SU-DHL-6 (cell line): ENCODE measurements around the gene IQGAP1.

Experiments
- H2AFZ ChIP-seq: fragments of 200-600 bp; sonication (generic); 2 replicates; pipeline ENCODE4 v1.6.1; 2014; ENCODE audit warnings: low read depth, mild to moderate bottlenecking, moderate library complexity, mixed read lengths, antibody characterized with exemption, low read length; ENCODE audit not compliant: severe bottlenecking
- H3F3A ChIP-seq: fragments of 200-600 bp; shearing (Covaris generic); 2 replicates; pipeline ENCODE4 v1.6.0; 2016; ENCODE audit warnings: antibody characterized with exemption, mild to moderate bottlenecking; ENCODE audit not compliant: insufficient read depth
- H3K27ac ChIP-seq: fragments of 200-600 bp; sonication (generic); 2 replicates; pipeline ENCODE4 v1.5.1; 2016; ENCODE audit warnings: low read depth, mild to moderate bottlenecking, low read length, moderate library complexity, mixed read lengths
- H3K27me3 ChIP-seq: fragments of 200-600 bp; sonication (generic), shearing (Covaris generic); 2 replicates; pipeline ENCODE4 v1.6.0; 2014; ENCODE audit warnings: mild to moderate bottlenecking, low read length
- H3K36me3 ChIP-seq: fragments of 200-600 bp; sonication (generic); 2 replicates; pipeline ENCODE4 v1.6.1; 2014; ENCODE audit warnings: mild to moderate bottlenecking, low read length, mixed read lengths
- H3K4me2 ChIP-seq: fragments of 300-600, 200-600 bp; shearing (Covaris generic), sonication (generic); 2 replicates; pipeline ENCODE4 v1.6.0; 2014; ENCODE audit warnings: low read length, low read depth, mild to moderate bottlenecking; ENCODE audit not compliant: poor library complexity, severe bottlenecking
- H3K4me3 ChIP-seq: fragments of 200-600 bp; sonication (generic); 2 replicates; pipeline ENCODE4 v1.5.1; 2014; ENCODE audit warnings: antibody characterized with exemption, low read length, mild to moderate bottlenecking, mixed read lengths; ENCODE audit not compliant: insufficient read depth, poor library complexity, severe bottlenecking
- H3K79me2 ChIP-seq: fragments of 200-600 bp; sonication (generic); 2 replicates; pipeline ENCODE4 v1.6.1; 2014; ENCODE audit warnings: mild to moderate bottlenecking, low read length, moderate library complexity; ENCODE audit not compliant: insufficient read depth
- H3K9ac ChIP-seq: fragments of 200-600 bp; sonication (generic); 2 replicates; pipeline ENCODE4 v1.7.0; 2014; ENCODE audit warnings: mild to moderate bottlenecking, low read length
- H3K9me2 ChIP-seq: fragments of 200-600 bp; sonication (generic); replicated peaks from 2 replicates; pipeline ENCODE4 v1.6.1; 2014; ENCODE audit warnings: low read length; ENCODE audit not compliant: insufficient read depth
- H3K9me3 ChIP-seq: fragments of 200-600 bp; sonication (generic); 2 replicates; pipeline ENCODE4 v1.6.1; 2014; ENCODE audit warnings: low read length, mixed read lengths; ENCODE audit not compliant: insufficient read depth
- H4K20me1 ChIP-seq: fragments of 200-600 bp; sonication (generic); 2 replicates; pipeline ENCODE4 v1.6.1; 2014; ENCODE audit warnings: low read depth, mild to moderate bottlenecking, antibody characterized with exemption, low read length, moderate library complexity, mixed read lengths
- CTCF ChIP-seq: fragments of 200-600 bp; sonication (generic); IDR thresholded peaks from one replicate; pipeline ENCODE4 v1.5.1; 2017; ENCODE audit warnings: antibody characterized with exemption, mild to moderate bottlenecking, low read length, moderate library complexity; ENCODE audit not compliant: insufficient read depth, poor library complexity, severe bottlenecking
- EZH2phosphoT487 ChIP-seq: fragments of 200-600 bp; sonication (generic), shearing (Covaris generic); conservative IDR thresholded peaks from 2 replicates; pipeline ENCODE4 v1.6.1; 2018; ENCODE audit warnings: mild to moderate bottlenecking, antibody characterized with exemption, low read length, moderate library complexity, mixed read lengths

Gene IQGAP1

GRCh38 chr15:90451053-90451850, 63.2 kb downstream of the IQGAP1 start:
- Histone ChIP-seq H3K4me3 (no peak overlapping the region), H3K27ac (no peak overlapping the region)

GRCh38 chr15:90456236-90456635, 68.2 kb downstream of the IQGAP1 start:
- no peaks in the 10 kb centered on the region for H3K9me2 ChIP-seq
- H3K36me3 ChIP-seq, result peaks cover 30% of the 10 kb centered on the region
- TF ChIP-seq EZH2phosphoT487, result no peak
- no peak for TF ChIP-seq CTCF
- H3K27ac ChIP-seq, result no peak overlapping the region
- H3K79me2 ChIP-seq, result no peaks in the 10 kb centered on the region
- H3K4me2 ChIP-seq, result no peak overlapping the region
- H3F3A ChIP-seq, result no peaks in the 10 kb centered on the region
- no peaks in the 10 kb centered on the region for H3K27me3 ChIP-seq
- no peak overlapping the region for H2AFZ ChIP-seq
- H3K4me3 ChIP-seq, result no peak overlapping the region
- no peak overlapping the region for H3K9ac ChIP-seq
- H4K20me1 ChIP-seq, result no peaks in the 10 kb centered on the region
- no peaks in the 10 kb centered on the region for H3K9me3 ChIP-seq

More at GRCh38 chr15:90451053-90451850, 63.2 kb downstream of the IQGAP1 start:
- Histone ChIP-seq H3K36me3 (peaks cover 26% of the 10 kb centered on the region), H3K9ac (no peak overlapping the region), H3K79me2 (no peaks in the 10 kb centered on the region), H3K4me2 (no peak overlapping the region), H3K9me2 (no peaks in the 10 kb centered on the region), H3K9me3 (no peaks in the 10 kb centered on the region), H4K20me1 (no peaks in the 10 kb centered on the region), H2AFZ (no peak overlapping the region), H3F3A (no peaks in the 10 kb centered on the region), H3K27me3 (no peaks in the 10 kb centered on the region)
- TF ChIP-seq CTCF (no peak), EZH2phosphoT487 (no peak)

- TF ChIP-seq EZH2phosphoT487, result no peak
- no peak for TF ChIP-seq CTCF
- H4K20me1 ChIP-seq, result no peaks in the 10 kb centered on the region
- H3K4me3 ChIP-seq, result no peak overlapping the region
- H3K9me3 ChIP-seq, result no peaks in the 10 kb centered on the region
- H3K4me2 ChIP-seq, result no peak overlapping the region
- H2AFZ ChIP-seq, result no peak overlapping the region
- no peaks in the 10 kb centered on the region for H3K9me2 ChIP-seq
- H3K27me3 ChIP-seq, result no peaks in the 10 kb centered on the region
- H3K9ac ChIP-seq, result no peak overlapping the region
- H3K36me3 ChIP-seq, result peaks cover 28% of the 10 kb centered on the region
- no peak overlapping the region for H3K27ac ChIP-seq
- H3K79me2 ChIP-seq, result no peaks in the 10 kb centered on the region
- H3F3A ChIP-seq, result no peaks in the 10 kb centered on the region
Measured at GRCh38 chr15:90458061-90458460, 70.0 kb downstream of the IQGAP1 start.
